Neuronal stem cell (in vitro differentiated cells): ENCODE results near the gene SAMD7.
A peak's percentile ranks its signal among the peaks of the same experiment; 100 is the strongest.

Experiments used
- DNase-seq: peaks from one replicate; pipeline ENCODE4 v3.0.0-alpha.2; 2013; ENCODE audit warnings: low spot score
- H2AFZ ChIP-seq: one replicate; pipeline ENCODE4 v1.6.1; 2013; ENCODE audit warnings: mild to moderate bottlenecking, low read length, inconsistent platforms
- H2AK5ac ChIP-seq: 2 replicates; pipeline ENCODE4 v1.6.1; 2013; ENCODE audit warnings: low read depth, mild to moderate bottlenecking, inconsistent platforms, low read length, moderate library complexity, mixed read lengths
- H2BK120ac ChIP-seq: 2 replicates; pipeline ENCODE4 v1.6.1; 2013; ENCODE audit warnings: low read depth, mild to moderate bottlenecking, inconsistent platforms, low read length, moderate library complexity, mixed read lengths
- H2BK12ac ChIP-seq: one replicate; pipeline ENCODE4 v1.6.1; 2013; ENCODE audit warnings: low read length, inconsistent platforms
- H2BK15ac ChIP-seq: 2 replicates; pipeline ENCODE4 v1.6.1; 2013; ENCODE audit warnings: mild to moderate bottlenecking, low read length, inconsistent platforms, mixed read lengths
- H2BK5ac ChIP-seq: one replicate; pipeline ENCODE4 v1.6.1; 2013; ENCODE audit warnings: inconsistent platforms, mild to moderate bottlenecking, low read length, moderate library complexity
- H3K14ac ChIP-seq: one replicate; pipeline ENCODE4 v1.6.1; 2013; ENCODE audit warnings: low read length, inconsistent platforms
- H3K18ac ChIP-seq: 2 replicates; pipeline ENCODE4 v1.6.1; 2013; ENCODE audit warnings: low read length, inconsistent platforms
- H3K23ac ChIP-seq: 2 replicates; pipeline ENCODE4 v1.6.1; 2013; ENCODE audit warnings: low read depth, mild to moderate bottlenecking, mixed read lengths, low read length, inconsistent platforms; ENCODE audit not compliant: poor library complexity
- H3K27ac ChIP-seq: replicated peaks from 3 replicates; pipeline ENCODE4 v1.5.1; 2013; ENCODE audit warnings: low read length, inconsistent platforms
- H3K27me3 ChIP-seq, 3 experiments: 2 replicates each; pipeline ENCODE4 v1.6.1; 2013; ENCODE audit warnings: low read length in 3 of 3, mild to moderate bottlenecking in 2 of 3, inconsistent platforms in 1 of 3, low read depth in 1 of 3, mixed read lengths in 1 of 3, moderate library complexity in 1 of 3; ENCODE audit not compliant: control insufficient read depth in 3 of 3, insufficient read depth in 3 of 3
- H3K36me3 ChIP-seq, 2 donors: replicated peaks in 1 of 2; 2 replicates each; pipeline ENCODE4 v1.6.1; 2013; ENCODE audit warnings: low read length in 2 of 2; ENCODE audit not compliant: control insufficient read depth in 2 of 2, insufficient read depth in 2 of 2
- H3K4ac ChIP-seq: 2 replicates; pipeline ENCODE4 v1.6.1; 2013; ENCODE audit warnings: inconsistent platforms, mild to moderate bottlenecking, low read length, moderate library complexity
- H3K4me1 ChIP-seq, 2 donors: 1 replicate in 1 of 2; 2 replicates in 1 of 2; pipeline ENCODE4 v1.6.1; 2013; ENCODE audit warnings: low read length in 2 of 2, low read depth in 1 of 2; ENCODE audit not compliant: control insufficient read depth in 2 of 2, insufficient read depth in 1 of 2
- H3K4me2 ChIP-seq: one replicate; pipeline ENCODE4 v1.6.1; 2013; ENCODE audit warnings: mild to moderate bottlenecking, low read length, inconsistent platforms; ENCODE audit not compliant: insufficient read depth, poor library complexity, severe bottlenecking
- H3K4me3 ChIP-seq, 2 donors: 2 replicates each; pipeline ENCODE4 v1.5.1; 2013; ENCODE audit warnings: low read length in 2 of 2, mild to moderate bottlenecking in 2 of 2, inconsistent platforms in 1 of 2, moderate library complexity in 1 of 2
- H3K79me1 ChIP-seq: one replicate; pipeline ENCODE4 v1.6.1; 2013; ENCODE audit warnings: low read depth, mild to moderate bottlenecking, inconsistent platforms, low read length, moderate library complexity
- H3K9ac ChIP-seq: one replicate; pipeline ENCODE4 v1.6.1; 2013; ENCODE audit warnings: mild to moderate bottlenecking, low read depth, low read length, inconsistent platforms; ENCODE audit not compliant: poor library complexity
- H3K9me3 ChIP-seq, 2 donors: replicated peaks in 1 of 2; 2 replicates each; pipeline versions ENCODE3 to v1.6.1; 2013; ENCODE audit warnings: low read length in 2 of 2, mild to moderate bottlenecking in 2 of 2, inconsistent platforms in 1 of 2, low read depth in 1 of 2, mixed read lengths in 1 of 2, moderate library complexity in 1 of 2; ENCODE audit not compliant: control insufficient read depth in 2 of 2, insufficient read depth in 1 of 2
- H4K8ac ChIP-seq: one replicate; pipeline ENCODE4 v1.6.1; 2013; ENCODE audit warnings: low read depth, mild to moderate bottlenecking, inconsistent platforms, low read length, moderate library complexity
- H4K91ac ChIP-seq: one replicate; pipeline ENCODE4 v1.6.1; 2013; ENCODE audit warnings: low read length, low read depth, mild to moderate bottlenecking, inconsistent platforms; ENCODE audit not compliant: poor library complexity
- WGBS, 2 donors: extraction: QIAGEN DNeasy Blood & Tissue Kit; methylation state at CpG; one replicate each; pipeline ENCODE4 v1.1.7; 2013; ENCODE audit warnings: missing lambda C conversion rate in 2 of 2, mixed read lengths in 1 of 2; ENCODE audit not compliant: insufficient read length in 2 of 2, insufficient replicate concordance in 1 of 2; ENCODE audit errors: extremely low coverage in 2 of 2; 5-methylcytosine and 5-hydroxymethylcytosine counted together

The SAMD7 gene

DNA sequence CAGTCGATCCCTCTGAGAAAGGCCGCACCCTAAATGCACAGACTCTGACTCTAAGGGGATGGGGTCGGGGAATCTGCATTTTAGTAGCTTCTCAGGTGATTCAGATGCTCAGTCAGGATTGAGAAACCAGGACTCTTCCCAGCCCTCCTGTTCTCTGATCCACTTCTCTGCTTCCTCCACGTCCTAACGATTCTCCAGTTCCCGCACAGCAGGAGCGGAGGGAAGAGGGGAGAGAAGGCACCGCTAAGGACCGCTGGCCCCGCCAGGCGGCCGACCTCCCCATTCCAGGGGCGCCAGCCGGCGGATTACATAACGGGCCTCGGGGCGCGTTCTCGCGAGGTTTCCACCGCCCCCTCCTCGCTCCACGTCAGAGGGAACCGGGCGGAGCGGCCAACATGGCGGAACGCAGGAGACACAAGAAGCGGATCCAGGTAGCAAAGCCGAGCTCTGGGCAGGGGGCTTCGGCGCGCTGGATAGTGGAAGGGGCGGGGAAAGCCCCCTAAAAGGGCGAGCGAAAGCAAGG, 55.1 kb downstream of the SAMD7 start, which contains the start of gene SEC62:
Gene SEC62 (plus strand): TSS at position 380 of the 523 bp plus-strand sequence. CDS start 16 bp downstream, at position 396.
- H3K9ac ChIP-seq = peak within 1 kb of the TSS; percentile 92
- H3K27ac ChIP-seq = peak within 1 kb of the TSS; percentile 83

GRCh38 chr3:169966951-169967915, 55.9 kb downstream of the SAMD7 start:
- H3K4me3 ChIP-seq = peak overlapping the region; percentile 71 to 97
- H3K4ac ChIP-seq = no peak overlapping the region
- peaks cover 0 to 4% of the 10 kb centered on the region in 2 donors for H3K9me3 ChIP-seq
- no peak overlapping the region for H4K91ac ChIP-seq
- peaks cover 0 to 31% of the 10 kb centered on the region in 2 donors for H3K36me3 ChIP-seq
- H2BK15ac ChIP-seq = no peak overlapping the region
- H3K14ac ChIP-seq = no peak overlapping the region
- peak overlapping the region; percentile 76 for H3K27ac ChIP-seq
- peak overlapping the region; percentile 92 for H3K18ac ChIP-seq
- no CpG with 5 or more reads among the region's 44 CpGs for WGBS, 2 donors
- peak overlapping the region; percentile 29 for H2AK5ac ChIP-seq
- peak overlapping the region; percentile 56 for H3K4me2 ChIP-seq
- H2BK5ac ChIP-seq = peak overlapping the region; percentile 88
- H3K23ac ChIP-seq = peak overlapping the region; percentile 52
- H2AFZ ChIP-seq = peak overlapping the region; percentile 93
- no peaks in the 10 kb centered on the region for H3K79me1 ChIP-seq
- peak overlapping the region; percentile 92 for H3K9ac ChIP-seq
- peak; percentile 65 for DNase-seq
- no peak overlapping the region for H4K8ac ChIP-seq
- H3K27me3 ChIP-seq = peaks cover 0 to 15% (median 0%) of the 10 kb centered on the region in 3 experiments
- H3K4me1 ChIP-seq = no peaks in the 10 kb centered on the region
- peak overlapping the region; percentile 44 for H2BK12ac ChIP-seq
- no peak overlapping the region for H2BK120ac ChIP-seq

More for the DNA sequence above, 55.1 kb downstream of the SAMD7 start, which contains the start of gene SEC62:
- Histone ChIP-seq H3K4ac (no peak within 1 kb of the TSS), H3K79me1 (no peaks in the 10 kb centered on the region), H3K4me2 (peak within 1 kb of the TSS; percentile 78), H3K4me3 (peak within 1 kb of the TSS; percentile 71 to 97), H3K27me3 (peaks cover 0 to 22% (median 0%) of the 10 kb centered on the region in 3 experiments), H3K23ac (peak within 1 kb of the TSS; percentile 52), H2BK12ac (peak within 1 kb of the TSS; percentile 44), H3K14ac (no peak within 1 kb of the TSS), H3K36me3 (peaks cover 0 to 24% of the 10 kb centered on the region in 2 donors), H3K9me3 (peaks cover 0 to 4% of the 10 kb centered on the region in 2 donors), H2AK5ac (peak within 1 kb of the TSS; percentile 29), H2AFZ (peak within 1 kb of the TSS; percentile 93), H2BK5ac (peak within 1 kb of the TSS; percentile 88), H3K18ac (peak within 1 kb of the TSS; percentile 92), H2BK15ac (no peak within 1 kb of the TSS), H4K91ac (no peak within 1 kb of the TSS), H3K4me1 (no peaks in the 10 kb centered on the region), H2BK120ac (no peak within 1 kb of the TSS), H4K8ac (no peak within 1 kb of the TSS)
- WGBS, 2 donors = no CpG with 5 or more reads among the region's 37 CpGs
- peak; percentile 93 for DNase-seq

- no peak overlapping the region for H3K23ac ChIP-seq
- no peak overlapping the region for H2AK5ac ChIP-seq
- no peak overlapping the region for H4K91ac ChIP-seq
- no peaks in the 10 kb centered on the region for H3K79me1 ChIP-seq
- H3K9me3 ChIP-seq = peaks cover 0 to 4% of the 10 kb centered on the region in 2 donors
- no peak overlapping the region for H3K14ac ChIP-seq
- H3K4me3 ChIP-seq = peak overlapping the region in 1 of 2 donors; percentile 71
- H3K4ac ChIP-seq = no peak overlapping the region
- no peak overlapping the region for H4K8ac ChIP-seq
- H3K4me1 ChIP-seq = no peaks in the 10 kb centered on the region
- H3K18ac ChIP-seq = no peak overlapping the region
- no peak overlapping the region for H2AFZ ChIP-seq
- H3K27ac ChIP-seq = no peak overlapping the region
- H3K9ac ChIP-seq = no peak overlapping the region
- no peak overlapping the region for H3K4me2 ChIP-seq
- H2BK12ac ChIP-seq = no peak overlapping the region
- WGBS, 2 donors = no CpG with 5 or more reads among the region's 2 CpGs
- H3K27me3 ChIP-seq = peaks cover 0 to 8% (median 0%) of the 10 kb centered on the region in 3 experiments
- no peak overlapping the region for H2BK120ac ChIP-seq
- peaks cover 0 to 41% of the 10 kb centered on the region in 2 donors for H3K36me3 ChIP-seq
- no peak overlapping the region for H2BK15ac ChIP-seq
- no peak overlapping the region for H2BK5ac ChIP-seq
- DNase-seq = no peak
Observed at GRCh38 chr3:169968224-169968885, 57.0 kb downstream of the SAMD7 start.
